Measurements from ENCODE around the gene MFSD11. TPM values are rescaled to one million over a fixed set of nuclear protein-coding genes. Genes with fewer than 3 reads are reported as not detected.
"Not testable (repeated sequence)": the region's sequence is repeated elsewhere in the genome, so short reads cannot be mapped to it uniquely, and the experiment has no call there.

The MFSD11 gene
- total and polyA plus RNA-seq, 8 donors, result 23.6 to 38.4 (median 35.3) TPM

- H3K9me3 ChIP-seq, result no peaks in the 10 kb centered on the region
- H3K27me3 ChIP-seq, result no peaks in the 10 kb centered on the region
- intact Hi-C loops (cut with DNase I), result no loop called here
- no peak for DNase-seq
- peaks cover 0 to 3% of the 10 kb centered on the region in 2 donors for H3K36me3 ChIP-seq
- TF ChIP-seq CTCF (IDR thresholded peaks at IDR 0.05), result no peak
- no peak overlapping the region for H3K4me3 ChIP-seq
- H3K27ac ChIP-seq, result no peak overlapping the region
- peaks cover 4 to 8% of the 10 kb centered on the region in 2 donors for H3K4me1 ChIP-seq
- no peak for ATAC-seq
These were observed 46.3 kb upstream of the MFSD11 start for GRCh38 chr17:76691379-76692191.

- ATAC-seq (no peak), DNase-seq (no peak)
- Histone ChIP-seq H3K4me1 (peaks cover 0 to 29% of the 10 kb centered on the region in 2 donors), H3K4me3 (no peak overlapping the region), H3K27me3 (no peaks in the 10 kb centered on the region), H3K9me3 (no peaks in the 10 kb centered on the region), H3K36me3 (no peaks in the 10 kb centered on the region), H3K27ac (peak overlapping the region in 1 of 2 donors; percentile 60)
- TF ChIP-seq CTCF (IDR thresholded peaks at IDR 0.05), result no peak
- intact Hi-C loops (cut with DNase I), result no loop called here
These were observed 42.7 kb upstream of the MFSD11 start for GRCh38 chr17:76695059-76695831.

- no peak for TF ChIP-seq CTCF (IDR thresholded peaks at IDR 0.05)
- H3K4me1 ChIP-seq, result peaks cover 3 to 47% of the 10 kb centered on the region in 2 donors
- intact Hi-C loops (cut with DNase I), result no loop called here
- peak overlapping the region; percentile 34 to 60 for H3K27ac ChIP-seq
- DNase-seq (no peak), ATAC-seq (peak; percentile 14)
- H3K27me3 ChIP-seq, result no peaks in the 10 kb centered on the region
- H3K36me3 ChIP-seq, result no peaks in the 10 kb centered on the region
- H3K9me3 ChIP-seq, result no peaks in the 10 kb centered on the region
- no peak overlapping the region for H3K4me3 ChIP-seq
These were observed 40.9 kb upstream of the MFSD11 start for GRCh38 chr17:76696763-76697701.

- intact Hi-C loops (cut with DNase I), result no loop called here
- H3K4me3 ChIP-seq, result no peak overlapping the region
- H3K27me3 ChIP-seq, result no peaks in the 10 kb centered on the region
- peaks cover 3 to 48% of the 10 kb centered on the region in 2 donors for H3K4me1 ChIP-seq
- H3K27ac ChIP-seq, result peak overlapping the region; percentile 34 to 60
- no peak for TF ChIP-seq CTCF (IDR thresholded peaks at IDR 0.05)
- no peaks in the 10 kb centered on the region for H3K9me3 ChIP-seq
- no peak for ATAC-seq
- DNase-seq, result peak in 1 of 4 donors; percentile 66
- H3K36me3 ChIP-seq, result no peaks in the 10 kb centered on the region
These were observed 40.0 kb upstream of the MFSD11 start for GRCh38 chr17:76697702-76698465.

- ATAC-seq; H3K9me3 ChIP-seq; DNase-seq; H3K36me3 ChIP-seq; H3K4me3 ChIP-seq; intact Hi-C loops (cut with DNase I); H3K27me3 ChIP-seq: not testable (repeated sequence)
- Histone ChIP-seq H3K4me1 (peaks cover 3 to 48% of the 10 kb centered on the region in 2 donors), H3K27ac (peak overlapping the region; percentile 11 to 60)
These were observed 39.4 kb upstream of the MFSD11 start for GRCh38 chr17:76698466-76698977.

Measured in left lung (tissue), 10 donors.